RWPE2 (cell line): ENCODE measurements around the gene MYOCD.

Experiments used
- ATAC-seq: fragments of 200-7000 bp; cut with Tn5 transposase; 3 replicates; pipeline ENCODE4 v1.9.1; 2021; ENCODE audit warnings: low read depth
- DNase-seq: peaks from one replicate; pipeline ENCODE4 v3.0.0-alpha.2; 2020; ENCODE audit warnings: low spot score
- H3K27ac ChIP-seq: fragments of 450-650 bp; 2 replicates; pipeline ENCODE4 v1.5.1; 2017; ENCODE audit warnings: mild to moderate bottlenecking; ENCODE audit not compliant: poor library complexity, severe bottlenecking
- H3K27me3 ChIP-seq: fragments of 250-450 bp; sonication (Bioruptor Pico); 2 replicates; pipeline ENCODE4 v1.5.1; 2021; ENCODE audit warnings: mild to moderate bottlenecking, moderate library complexity; ENCODE audit not compliant: insufficient read depth, poor library complexity, severe bottlenecking
- H3K36me3 ChIP-seq: fragments of 250-450 bp; sonication (Bioruptor Pico); 2 replicates; pipeline ENCODE4 v1.5.1; 2020; ENCODE audit warnings: low read depth, mild to moderate bottlenecking, moderate library complexity
- H3K4me1 ChIP-seq: fragments of 250-450 bp; sonication (Bioruptor Pico); 2 replicates; pipeline ENCODE4 v1.5.1; 2021; ENCODE audit warnings: mild to moderate bottlenecking, moderate library complexity; ENCODE audit not compliant: insufficient read depth, poor library complexity, severe bottlenecking
- H3K4me3 ChIP-seq: fragments of 250-450 bp; sonication (Bioruptor Pico); 2 replicates; pipeline ENCODE4 v1.5.1; 2021; ENCODE audit warnings: mild to moderate bottlenecking, moderate library complexity; ENCODE audit not compliant: severe bottlenecking
- H3K9me3 ChIP-seq: fragments of 250-450 bp; sonication (Bioruptor Pico); 2 replicates; pipeline ENCODE4 v1.5.1; 2021; ENCODE audit warnings: mild to moderate bottlenecking, moderate library complexity; ENCODE audit not compliant: severe bottlenecking
- TF ChIP-seq, protein P1 (sequence below): fragments of 450-650 bp; IDR thresholded peaks from one replicate; pipeline ENCODE4 v1.5.1; 2017; ENCODE audit warnings: mild to moderate bottlenecking, moderate library complexity; ENCODE audit not compliant: poor library complexity, severe bottlenecking

The MYOCD gene

DNA sequence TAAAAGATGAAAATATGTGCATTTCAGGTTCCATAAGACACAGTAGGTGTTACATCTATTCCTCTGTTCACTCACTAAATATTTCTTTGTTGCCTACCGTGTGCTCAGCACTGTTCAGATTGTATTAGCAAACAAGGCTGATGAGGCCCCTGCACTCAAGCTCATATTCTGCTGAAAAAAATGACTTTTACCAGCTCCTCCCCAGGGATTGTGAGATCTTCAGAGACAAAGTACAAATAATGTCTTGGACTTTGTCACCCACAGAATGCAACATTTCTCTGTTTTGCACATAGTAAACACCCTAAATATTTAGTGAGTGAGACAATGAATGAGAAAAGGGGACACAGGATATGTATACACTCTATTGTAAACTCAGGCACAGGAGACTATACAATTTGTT lies 21.9 kb upstream of the MYOCD start:
- Histone ChIP-seq H3K27me3 (no peaks in the 10 kb centered on the region), H3K27ac (no peak overlapping the region), H3K9me3 (no peaks in the 10 kb centered on the region), H3K4me1 (no peaks in the 10 kb centered on the region), H3K4me3 (no peak overlapping the region), H3K36me3 (no peaks in the 10 kb centered on the region)
- no peak for DNase-seq
- TF ChIP-seq, protein P1, sequence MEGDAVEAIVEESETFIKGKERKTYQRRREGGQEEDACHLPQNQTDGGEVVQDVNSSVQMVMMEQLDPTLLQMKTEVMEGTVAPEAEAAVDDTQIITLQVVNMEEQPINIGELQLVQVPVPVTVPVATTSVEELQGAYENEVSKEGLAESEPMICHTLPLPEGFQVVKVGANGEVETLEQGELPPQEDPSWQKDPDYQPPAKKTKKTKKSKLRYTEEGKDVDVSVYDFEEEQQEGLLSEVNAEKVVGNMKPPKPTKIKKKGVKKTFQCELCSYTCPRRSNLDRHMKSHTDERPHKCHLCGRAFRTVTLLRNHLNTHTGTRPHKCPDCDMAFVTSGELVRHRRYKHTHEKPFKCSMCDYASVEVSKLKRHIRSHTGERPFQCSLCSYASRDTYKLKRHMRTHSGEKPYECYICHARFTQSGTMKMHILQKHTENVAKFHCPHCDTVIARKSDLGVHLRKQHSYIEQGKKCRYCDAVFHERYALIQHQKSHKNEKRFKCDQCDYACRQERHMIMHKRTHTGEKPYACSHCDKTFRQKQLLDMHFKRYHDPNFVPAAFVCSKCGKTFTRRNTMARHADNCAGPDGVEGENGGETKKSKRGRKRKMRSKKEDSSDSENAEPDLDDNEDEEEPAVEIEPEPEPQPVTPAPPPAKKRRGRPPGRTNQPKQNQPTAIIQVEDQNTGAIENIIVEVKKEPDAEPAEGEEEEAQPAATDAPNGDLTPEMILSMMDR = no peak
- no peak for ATAC-seq

DNA sequence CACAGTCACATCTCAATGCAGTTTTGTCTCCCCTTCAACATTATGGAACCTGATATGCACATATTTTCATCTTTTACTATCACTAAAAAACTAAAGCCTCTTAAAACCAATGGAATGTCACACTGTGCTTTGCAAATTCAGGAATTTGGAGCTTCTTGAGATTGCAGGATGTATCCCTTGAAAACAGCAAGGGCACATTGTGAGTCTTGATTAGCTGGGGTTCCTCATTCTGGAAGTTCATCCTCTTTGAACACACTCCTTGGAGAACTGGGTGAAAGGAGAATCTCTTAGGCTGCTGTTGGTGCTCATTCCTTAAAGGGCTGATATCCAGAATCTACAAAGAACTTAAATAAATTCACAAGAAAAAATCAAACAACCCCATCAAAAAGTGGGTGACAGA lies 21.1 kb upstream of the MYOCD start:
- H3K27ac ChIP-seq = no peak overlapping the region
- TF ChIP-seq, protein P1 = no peak
- H3K36me3 ChIP-seq = no peaks in the 10 kb centered on the region
- H3K9me3 ChIP-seq = no peaks in the 10 kb centered on the region
- no peak for DNase-seq
- no peak for ATAC-seq
- no peaks in the 10 kb centered on the region for H3K27me3 ChIP-seq
- H3K4me3 ChIP-seq = no peak overlapping the region
- no peaks in the 10 kb centered on the region for H3K4me1 ChIP-seq

DNA sequence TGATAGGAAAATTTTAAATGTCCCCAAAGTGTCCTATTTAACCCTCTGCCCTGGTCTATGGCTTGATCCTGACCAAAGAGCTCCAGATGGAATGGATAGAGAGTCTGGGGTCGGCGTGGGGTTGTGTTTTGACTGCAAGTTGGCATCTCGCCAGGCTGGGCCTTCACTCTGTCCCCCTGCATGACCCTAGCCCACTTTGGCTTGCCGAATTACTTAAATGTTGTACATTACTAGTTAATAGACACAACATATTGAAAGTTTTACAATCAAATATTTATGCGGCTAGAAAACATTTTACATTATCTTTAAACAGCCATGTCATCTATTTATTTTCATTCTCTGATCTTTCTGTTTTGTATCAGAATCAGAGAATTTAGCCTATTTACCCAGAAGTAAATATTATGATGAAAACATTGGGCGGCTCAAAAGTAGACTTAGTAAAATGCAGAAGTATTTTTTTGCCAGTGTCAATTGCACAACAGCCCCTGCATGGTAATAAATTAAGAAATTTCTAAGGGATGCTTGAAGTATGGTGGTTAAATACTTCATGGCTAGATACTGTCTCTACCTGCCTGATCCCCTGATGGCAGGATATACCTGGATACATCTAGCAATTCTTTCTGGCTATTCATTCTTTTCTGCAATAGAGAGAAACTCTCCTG lies 18.8 kb upstream of the MYOCD start:
- Histone ChIP-seq H3K4me3 (no peak overlapping the region), H3K36me3 (no peaks in the 10 kb centered on the region), H3K27ac (no peak overlapping the region), H3K9me3 (no peaks in the 10 kb centered on the region), H3K27me3 (no peaks in the 10 kb centered on the region), H3K4me1 (no peaks in the 10 kb centered on the region)
- DNase-seq (no peak), ATAC-seq (no peak)
- TF ChIP-seq, protein P1 = no peak

DNA sequence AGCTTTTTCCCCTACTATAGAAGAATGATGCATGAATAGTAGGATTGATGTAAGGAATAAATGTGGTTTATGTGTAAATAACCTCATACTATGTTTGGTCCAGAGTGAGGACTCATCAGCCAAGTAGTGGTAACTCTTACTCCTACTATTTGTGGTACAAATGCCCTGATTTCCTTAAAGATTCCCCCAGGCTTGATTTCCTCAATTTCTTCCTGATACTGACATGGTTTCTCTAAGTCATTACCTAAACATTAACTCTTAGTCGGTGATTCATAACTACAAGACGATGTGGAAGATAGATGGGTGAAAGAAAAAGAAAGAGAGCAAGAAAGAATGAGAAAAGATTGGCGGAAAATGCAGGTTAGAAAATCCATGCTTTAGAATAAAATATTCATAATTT lies 17.2 kb upstream of the MYOCD start:
- Histone ChIP-seq H3K27ac (no peak overlapping the region), H3K9me3 (no peaks in the 10 kb centered on the region), H3K36me3 (no peaks in the 10 kb centered on the region), H3K4me3 (no peak overlapping the region), H3K27me3 (no peaks in the 10 kb centered on the region), H3K4me1 (no peaks in the 10 kb centered on the region)
- TF ChIP-seq, protein P1 = no peak
- no peak for DNase-seq
- ATAC-seq = no peak

DNA sequence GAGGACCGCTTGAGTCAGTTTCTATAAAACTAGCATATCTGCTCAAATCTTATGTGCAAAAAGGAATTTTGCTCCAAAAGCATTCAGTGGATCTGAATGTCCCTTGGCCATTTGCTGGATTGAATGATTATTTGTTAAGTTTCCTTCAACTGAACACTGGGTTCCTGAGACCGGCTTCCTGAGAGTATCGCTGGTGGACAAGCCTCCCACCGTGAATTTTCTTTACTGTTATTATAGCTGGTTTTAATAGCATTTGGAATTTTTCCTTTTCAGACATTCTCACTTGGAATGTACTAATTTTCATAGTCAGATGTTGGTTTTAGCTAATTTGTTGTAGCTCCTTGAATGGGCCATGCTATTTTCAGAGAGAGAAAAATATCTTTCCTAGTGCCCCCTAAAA lies 9.8 kb upstream of the MYOCD start:
- Histone ChIP-seq H3K4me3 (no peak overlapping the region), H3K9me3 (no peaks in the 10 kb centered on the region), H3K36me3 (no peaks in the 10 kb centered on the region), H3K27me3 (no peaks in the 10 kb centered on the region), H3K27ac (no peak overlapping the region), H3K4me1 (no peaks in the 10 kb centered on the region)
- TF ChIP-seq, protein P1 = no peak
- no peak for ATAC-seq
- DNase-seq = no peak
